ENCODE data around the gene BANK1.

GRCh38 chr4:101973361-101973760 is 182.8 kb downstream of the BANK1 start:
- no peak for TF ChIP-seq POLR2A (IDR thresholded peaks at IDR 0.05)
- TF ChIP-seq CTCF (IDR thresholded peaks at IDR 0.05) = no peak

Data from vagina (tissue), 2 donors.